WTC11 (cell line): ENCODE data around the gene PCDH9. TPM values are rescaled to one million over a fixed set of nuclear protein-coding genes. Genes with fewer than 3 reads are reported as not detected.

ENCODE experiments used
- ATAC-seq: fragments of 200-7000 bp; cut with Tn5 transposase; 2 replicates; pipeline ENCODE4 v1.10.0; 2021; ENCODE audit warnings: mild to moderate bottlenecking, moderate library complexity
- CTCF ChIA-PET: fragments of 300-600 bp; sonication (Branson Sonifier 250); formaldehyde crosslinking; loops from one replicate; lab custom pipeline; 2021; ENCODE audit warnings: antibody characterized with exemption; lab: Charles Lee
- POLR2A ChIA-PET: fragments of 350-600 bp; sonication (Branson Sonifier 250); formaldehyde crosslinking; loops from one replicate; lab custom pipeline; 2021; ENCODE audit warnings: antibody characterized with exemption; lab: Charles Lee
- DNase-seq: peaks from one replicate; pipeline ENCODE4 v3.0.0; 2021; ENCODE audit warnings: low spot score
- H3K27ac Mint-ChIP-seq: 2 replicates; pipeline ENCODE4 v1.8.0; 2021; ENCODE audit warnings: mixed read lengths
- H3K27me3 Mint-ChIP-seq: 2 replicates; pipeline ENCODE4 v1.8.0; 2021; ENCODE audit warnings: low read depth, mild to moderate bottlenecking, moderate library complexity, mixed read lengths
- H3K36me3 Mint-ChIP-seq: 2 replicates; pipeline ENCODE4 v1.8.0; 2021; ENCODE audit warnings: mixed read lengths
- H3K4me1 Mint-ChIP-seq: 2 replicates; pipeline ENCODE4 v1.8.0; 2022; ENCODE audit warnings: mixed read lengths
- H3K4me3 Mint-ChIP-seq: 2 replicates; pipeline ENCODE4 v1.8.0; 2021; ENCODE audit warnings: mild to moderate bottlenecking, moderate library complexity, mixed read lengths
- H3K9me3 Mint-ChIP-seq: 2 replicates; pipeline ENCODE4 v1.8.0; 2021; ENCODE audit warnings: mixed read lengths
- E2F4 ChIP-seq: sonication (generic); formaldehyde crosslinking; IDR thresholded peaks from 2 replicates; pipeline ENCODE4 v1.8.1; 2022; ENCODE audit warnings: low read depth, mild to moderate bottlenecking, moderate library complexity, missing genetic modification reagents, borderline replicate concordance
- E2F5 ChIP-seq: sonication (generic); formaldehyde crosslinking; IDR thresholded peaks from 2 replicates; pipeline ENCODE4 v1.8.1; 2022; ENCODE audit warnings: mild to moderate bottlenecking, moderate library complexity, missing genetic modification reagents
- ESRRA ChIP-seq: sonication (generic); formaldehyde crosslinking; IDR thresholded peaks from 2 replicates; pipeline ENCODE4 v1.8.1; 2022; ENCODE audit warnings: mild to moderate bottlenecking, missing genetic modification reagents, borderline replicate concordance
- FOXK1 ChIP-seq: sonication (generic); formaldehyde crosslinking; IDR thresholded peaks from 2 replicates; pipeline ENCODE4 v1.8.0; 2022; ENCODE audit warnings: mild to moderate bottlenecking, moderate library complexity, missing genetic modification reagents
- FOXP1 ChIP-seq: sonication (generic); formaldehyde crosslinking; IDR thresholded peaks from 2 replicates; pipeline ENCODE4 v1.8.0; 2022; ENCODE audit warnings: missing genetic modification reagents, mild to moderate bottlenecking, moderate library complexity, borderline replicate concordance
- GABPB1 ChIP-seq: sonication (generic); formaldehyde crosslinking; IDR thresholded peaks from 2 replicates; pipeline ENCODE4 v1.8.1; 2023; ENCODE audit warnings: mild to moderate bottlenecking, missing genetic modification reagents
- IRF1 ChIP-seq: sonication (generic); formaldehyde crosslinking; IDR thresholded peaks from 2 replicates; pipeline ENCODE4 v1.8.0; 2023; ENCODE audit warnings: missing genetic modification reagents
- NR1H2 ChIP-seq: sonication (generic); formaldehyde crosslinking; IDR thresholded peaks from 2 replicates; pipeline ENCODE4 v1.9.0; 2021; ENCODE audit warnings: mild to moderate bottlenecking, moderate library complexity, missing genetic modification reagents
- PRRX2 ChIP-seq: fragments of 250-450 bp; sonication (Bioruptor Pico); IDR thresholded peaks from 2 replicates; pipeline ENCODE4 v1.8.0; 2021; ENCODE audit warnings: mild to moderate bottlenecking
- RORB ChIP-seq: fragments of 250-450 bp; sonication (Bioruptor Pico); IDR thresholded peaks from 2 replicates; pipeline ENCODE4 v1.9.0; 2021; ENCODE audit warnings: mild to moderate bottlenecking
- SMAD4 ChIP-seq: sonication (generic); formaldehyde crosslinking; IDR thresholded peaks from 2 replicates; pipeline ENCODE4 v1.8.0; 2022; ENCODE audit warnings: mild to moderate bottlenecking, missing genetic modification reagents
- SP1 ChIP-seq: sonication (generic); formaldehyde crosslinking; conservative IDR thresholded peaks from 2 replicates; pipeline ENCODE4 v1.8.1; 2022; ENCODE audit warnings: missing genetic modification reagents
- STAT6 ChIP-seq: sonication (generic); formaldehyde crosslinking; conservative IDR thresholded peaks from 2 replicates; pipeline ENCODE4 v1.8.1; 2023; ENCODE audit warnings: mild to moderate bottlenecking, low read depth, missing genetic modification reagents, moderate library complexity
- TCF7 ChIP-seq: sonication (generic); formaldehyde crosslinking; IDR thresholded peaks from 2 replicates; pipeline ENCODE4 v1.8.0; 2022; ENCODE audit warnings: mild to moderate bottlenecking, low read depth, missing genetic modification reagents, moderate library complexity
- TEAD1 ChIP-seq: sonication (generic); formaldehyde crosslinking; IDR thresholded peaks from 2 replicates; pipeline ENCODE4 v1.8.0; 2022; ENCODE audit warnings: mild to moderate bottlenecking, missing genetic modification reagents
- USF2 ChIP-seq: sonication (generic); formaldehyde crosslinking; IDR thresholded peaks from 2 replicates; pipeline ENCODE4 v1.8.1; 2023; ENCODE audit warnings: mild to moderate bottlenecking, missing genetic modification reagents, moderate library complexity
- ZBTB21 ChIP-seq: sonication (generic); formaldehyde crosslinking; IDR thresholded peaks from 2 replicates; pipeline ENCODE4 v1.8.1; 2023; ENCODE audit warnings: mild to moderate bottlenecking, missing genetic modification reagents, borderline replicate concordance
- ZBTB43 ChIP-seq: sonication (generic); formaldehyde crosslinking; IDR thresholded peaks from 2 replicates; pipeline ENCODE4 v1.8.1; 2023; ENCODE audit warnings: mild to moderate bottlenecking, missing genetic modification reagents
- ZNF138 ChIP-seq: sonication (generic); formaldehyde crosslinking; conservative IDR thresholded peaks from 2 replicates; pipeline ENCODE4 v1.8.1; 2022; ENCODE audit warnings: mild to moderate bottlenecking, moderate library complexity, missing genetic modification reagents
- ZSCAN18 ChIP-seq: fragments of 250-450 bp; sonication (Bioruptor Pico); IDR thresholded peaks from 2 replicates; pipeline ENCODE4 v2.1.2; 2022; ENCODE audit warnings: mild to moderate bottlenecking, moderate library complexity
- total RNA-seq: library from RNA; stranded (reverse); gene quantifications from 3 replicates; pipeline ENCODE4 v1.2.3, GENCODE V29; 2021

The PCDH9 gene
- total RNA-seq, 1 experiment from 2014 or later, result 0.48 TPM

GRCh38 chr13:67013709-67014108 is 216.4 kb downstream of the PCDH9 start (continued):
- TF ChIP-seq FOXP1 (CRISPR knock-in tag) (no peak), ZBTB43 (CRISPR knock-in tag) (no peak), NR1H2 (CRISPR knock-in tag) (no peak), SP1 (no peak)
- TF ChIP-seq, all 79 proteins: peak for 0

- CTCF ChIA-PET, result interaction anchor here (3.4 kb wide), 1 partner anchor 14 kb away, joined by 19 read pairs; no protein-coding TSS in a partner anchor
- H3K27ac Mint-ChIP-seq, result no peak overlapping the region
Measured at GRCh38 chr13:67008075-67008668, 222.0 kb downstream of the PCDH9 start.

More at GRCh38 chr13:67008075-67008668, 222.0 kb downstream of the PCDH9 start:
- no peaks in the 10 kb centered on the region for H3K9me3 Mint-ChIP-seq
- H3K4me3 Mint-ChIP-seq, result no peak overlapping the region
- no peaks in the 10 kb centered on the region for H3K36me3 Mint-ChIP-seq
- H3K4me1 Mint-ChIP-seq, result peaks cover 11% of the 10 kb centered on the region
- TF ChIP-seq PRRX2 (CRISPR knock-in tag), result no peak
- no peak for TF ChIP-seq E2F4 (CRISPR knock-in tag)
- no peak for TF ChIP-seq ZSCAN18
- TF ChIP-seq GABPB1 (CRISPR knock-in tag), result no peak
- TF ChIP-seq RORB (CRISPR knock-in tag), result no peak
- no peak for TF ChIP-seq ZBTB21 (CRISPR knock-in tag)
- TF ChIP-seq ESRRA (CRISPR knock-in tag), result no peak
- no peak for TF ChIP-seq STAT6 (CRISPR knock-in tag)
- no peak for TF ChIP-seq FOXK1
- TF ChIP-seq SMAD4 (CRISPR knock-in tag), result no peak
- TF ChIP-seq ZNF138, result no peak
- no peak for TF ChIP-seq IRF1 (CRISPR knock-in tag)
- no peak for TF ChIP-seq TCF7
- TF ChIP-seq TEAD1, result no peak
- TF ChIP-seq E2F5, result no peak
- TF ChIP-seq USF2 (CRISPR knock-in tag), result no peak
- no peak for TF ChIP-seq ZBTB43 (CRISPR knock-in tag)
- no peaks in the 10 kb centered on the region for H3K27me3 Mint-ChIP-seq
- ATAC-seq, result no peak
- no peak for DNase-seq
- POLR2A ChIA-PET, result no interaction called here
